H1 (cell line): ENCODE measurements around the gene MYLK2. TPM values are rescaled to one million over a fixed set of nuclear protein-coding genes. Genes with fewer than 3 reads are reported as not detected.

Experiments used
- CTCF ChIA-PET: fragments of 300-600 bp; sonication (Branson Sonifier 250); formaldehyde crosslinking; loops from one replicate; lab custom pipeline; 2021; ENCODE audit not compliant: partially characterized antibody; lab: Charles Lee
- POLR2A ChIA-PET: fragments of 300-600 bp; sonication (Branson Sonifier 250); formaldehyde crosslinking; loops from one replicate; lab custom pipeline; 2021; ENCODE audit warnings: inconsistent platforms; ENCODE audit not compliant: partially characterized antibody; lab: Charles Lee
- DNase-seq, 2 experiments: peaks; one replicate each; pipeline versions ENCODE4 v3.0.0 to v3.0.0-alpha.2; 2010 to 2022; ENCODE audit warnings: low spot score in 2 of 2, low read depth in 1 of 2, mixed read lengths in 1 of 2
- FAIRE-seq: peaks from 2 replicates; lab custom pipeline; 2011; peaks lifted over from hg19 to GRCh38; lab: Jason Lieb, UNC
- H2AFZ ChIP-seq: 2 replicates; pipeline ENCODE4 v1.8.1; 2012; ENCODE audit warnings: low read length, inconsistent platforms
- H2AK5ac ChIP-seq: 2 replicates; pipeline ENCODE4 v1.6.1; 2013; ENCODE audit warnings: low read depth, low read length
- H2BK120ac ChIP-seq: replicated peaks from 2 replicates; pipeline ENCODE3; 2013; ENCODE audit warnings: low read depth, low read length, inconsistent platforms
- H2BK12ac ChIP-seq: 2 replicates; pipeline ENCODE4 v1.6.1; 2013; ENCODE audit warnings: low read depth, low read length
- H2BK15ac ChIP-seq: 2 replicates; pipeline ENCODE4 v1.6.1; 2013; ENCODE audit warnings: low read length
- H2BK20ac ChIP-seq: 2 replicates; pipeline ENCODE4 v1.6.1; 2013; ENCODE audit warnings: low read length
- H2BK5ac ChIP-seq: 2 replicates; pipeline ENCODE4 v1.6.1; 2013; ENCODE audit warnings: low read depth, low read length
- H3K14ac ChIP-seq: 2 replicates; pipeline ENCODE4 v1.6.1; 2013; ENCODE audit warnings: inconsistent platforms; ENCODE audit not compliant: insufficient read length
- H3K18ac ChIP-seq: 2 replicates; pipeline ENCODE4 v1.6.1; 2013; ENCODE audit warnings: low read length; ENCODE audit errors: extremely low read depth
- H3K23ac ChIP-seq: 2 replicates; pipeline ENCODE4 v1.6.1; 2013; ENCODE audit warnings: inconsistent platforms; ENCODE audit not compliant: insufficient read length
- H3K23me2 ChIP-seq: 2 replicates; pipeline ENCODE4 v1.6.1; 2013; ENCODE audit warnings: low read depth, low read length
- H3K27ac ChIP-seq: 2 replicates; pipeline ENCODE4 v1.6.1; 2011; ENCODE audit warnings: low read depth, low read length, inconsistent platforms
- H3K27me3 ChIP-seq, 4 experiments: replicated peaks in 1 of 4; 1 replicate in 1 of 4; 2 replicates in 3 of 4; pipeline versions ENCODE4 v1.6.1 to v1.8.1; 2011 to 2013; ENCODE audit warnings: low read length in 3 of 4, mild to moderate bottlenecking in 3 of 4, inconsistent platforms in 2 of 4, mixed read lengths in 2 of 4, moderate library complexity in 1 of 4; ENCODE audit not compliant: control insufficient read depth in 3 of 4, insufficient read depth in 3 of 4; ENCODE audit errors: extremely low read depth in 1 of 4
- H3K36me3 ChIP-seq, 4 experiments: 2 replicates each; pipeline versions ENCODE4 v1.6.1 to v1.8.1; 2011 to 2013; ENCODE audit warnings: mild to moderate bottlenecking in 4 of 4, low read length in 3 of 4, moderate library complexity in 2 of 4, control low read depth in 1 of 4, inconsistent platforms in 1 of 4; ENCODE audit not compliant: insufficient read depth in 4 of 4, control insufficient read depth in 2 of 4
- H3K4ac ChIP-seq: replicated peaks from 2 replicates; pipeline ENCODE3; 2013; ENCODE audit warnings: low read length, low read depth, mixed read lengths, inconsistent platforms; ENCODE audit not compliant: insufficient read length
- H3K4me1 ChIP-seq, 4 experiments: replicated peaks in 1 of 4; 1 replicate in 1 of 4; 2 replicates in 3 of 4; pipeline versions ENCODE4 v1.6.1 to v1.8.1; 2011 to 2013; ENCODE audit warnings: low read length in 3 of 4, inconsistent platforms in 2 of 4, mixed read lengths in 1 of 4; ENCODE audit not compliant: insufficient read depth in 4 of 4, control insufficient read depth in 3 of 4
- H3K4me2 ChIP-seq, 2 experiments: 2 replicates each; pipeline versions ENCODE4 v1.6.1 to v1.8.1; 2011 to 2013; ENCODE audit warnings: low read depth in 2 of 2, low read length in 2 of 2, control low read depth in 1 of 2, inconsistent platforms in 1 of 2, mild to moderate bottlenecking in 1 of 2; ENCODE audit not compliant: insufficient read depth in 1 of 2
- H3K4me3 ChIP-seq, 4 experiments: fragments of 200-600, 300-600 bp in 1 of 4; sonication (generic), shearing (Covaris generic), sonication (Bioruptor Twin) in 1 of 4; 2 replicates each; pipeline versions ENCODE4 v1.5.1 to v1.8.1; 2011 to 2016; ENCODE audit warnings: low read length in 4 of 4, low read depth in 3 of 4, control low read depth in 2 of 4, inconsistent platforms in 2 of 4, mild to moderate bottlenecking in 2 of 4, mixed read lengths in 1 of 4, moderate library complexity in 1 of 4; ENCODE audit not compliant: insufficient read depth in 2 of 4; ENCODE audit errors: extremely low read depth in 1 of 4
- H3K56ac ChIP-seq: replicated peaks from 2 replicates; pipeline ENCODE3; 2013; ENCODE audit warnings: low read depth, mild to moderate bottlenecking, mixed read lengths, low read length, inconsistent platforms; ENCODE audit not compliant: insufficient read length
- H3K79me1 ChIP-seq: 2 replicates; pipeline ENCODE4 v1.6.1; 2013; ENCODE audit warnings: low read depth, low read length, control low read depth
- H3K79me2 ChIP-seq, 2 experiments: 2 replicates each; pipeline versions ENCODE4 v1.6.1 to v1.8.1; 2012 to 2013; ENCODE audit warnings: low read length in 2 of 2, mild to moderate bottlenecking in 2 of 2, inconsistent platforms in 1 of 2; ENCODE audit not compliant: insufficient read depth in 2 of 2, control insufficient read depth in 1 of 2
- H3K9ac ChIP-seq, 4 experiments: replicated peaks in 1 of 4; 1 replicate in 1 of 4; 2 replicates in 3 of 4; pipeline versions ENCODE4 v1.6.1 to v1.8.1; 2011 to 2013; ENCODE audit warnings: low read depth in 3 of 4, low read length in 3 of 4, control low read depth in 2 of 4, mild to moderate bottlenecking in 2 of 4, moderate library complexity in 2 of 4, inconsistent platforms in 1 of 4; ENCODE audit errors: extremely low read depth in 1 of 4
- H3K9me3 ChIP-seq, 2 experiments: 2 replicates each; pipeline versions ENCODE4 v1.6.1 to v1.8.1; 2012 to 2013; ENCODE audit warnings: mild to moderate bottlenecking in 2 of 2, moderate library complexity in 2 of 2, control low read depth in 1 of 2, inconsistent platforms in 1 of 2, low read depth in 1 of 2, low read length in 1 of 2, mixed read lengths in 1 of 2; ENCODE audit not compliant: insufficient read depth in 2 of 2
- H4K20me1 ChIP-seq, 2 experiments: replicated peaks in 1 of 2; 2 replicates each; pipeline versions ENCODE3 to v1.8.1; 2011 to 2013; ENCODE audit warnings: inconsistent platforms in 2 of 2, low read length in 2 of 2, mild to moderate bottlenecking in 1 of 2; ENCODE audit not compliant: insufficient read depth in 2 of 2, control insufficient read depth in 1 of 2
- H4K5ac ChIP-seq: 2 replicates; pipeline ENCODE4 v1.6.1; 2013; ENCODE audit warnings: low read length, low read depth, mixed read lengths, inconsistent platforms; ENCODE audit not compliant: insufficient read length
- H4K8ac ChIP-seq: 2 replicates; pipeline ENCODE4 v1.8.0; 2013; ENCODE audit warnings: mild to moderate bottlenecking, moderate library complexity, low read length, inconsistent platforms; ENCODE audit not compliant: insufficient read depth; ENCODE audit errors: extremely low read depth
- H4K91ac ChIP-seq: replicated peaks from 2 replicates; pipeline ENCODE3; 2013; ENCODE audit warnings: low read length, mixed read lengths, inconsistent platforms; ENCODE audit not compliant: insufficient read length
- ATF2 ChIP-seq: IDR thresholded peaks from 2 replicates; pipeline ENCODE4 v1.6.1; 2012; ENCODE audit warnings: low read length, inconsistent platforms
- CTBP2 ChIP-seq: IDR thresholded peaks from 2 replicates; pipeline ENCODE4 v1.7.0; 2011; ENCODE audit warnings: borderline replicate concordance, mild to moderate bottlenecking, moderate library complexity, mixed read lengths, low read length; ENCODE audit not compliant: insufficient read depth, insufficient read length
- FOSL1 ChIP-seq: IDR thresholded peaks from 2 replicates; pipeline ENCODE4 v1.6.1; 2011; ENCODE audit warnings: mild to moderate bottlenecking, low read depth, low read length, moderate library complexity; ENCODE audit not compliant: insufficient read depth
- GABPA ChIP-seq: IDR thresholded peaks from 2 replicates; pipeline ENCODE4 v1.6.1; 2011; ENCODE audit warnings: mild to moderate bottlenecking, low read length, moderate library complexity, borderline replicate concordance; ENCODE audit not compliant: insufficient read depth
- HDAC2 ChIP-seq, 2 experiments: fragments of 300-600 bp in 1 of 2; sonication (generic) in 1 of 2; IDR thresholded peaks; 2 replicates each; pipeline ENCODE4 v1.6.1; 2011 to 2012; ENCODE audit warnings: low read depth in 2 of 2, low read length in 2 of 2, mild to moderate bottlenecking in 2 of 2, moderate library complexity in 2 of 2, borderline replicate concordance in 1 of 2, inconsistent platforms in 1 of 2
- PHF8 ChIP-seq: fragments of 200-600 bp; sonication (generic); conservative IDR thresholded peaks from 2 replicates; pipeline ENCODE4 v1.7.1; 2012; ENCODE audit warnings: low read depth, mild to moderate bottlenecking, inconsistent platforms, low read length, moderate library complexity
- RBBP5 ChIP-seq: IDR thresholded peaks from 2 replicates; pipeline ENCODE4 v1.7.1; 2012; ENCODE audit warnings: low read depth, mild to moderate bottlenecking, inconsistent platforms, low read length, moderate library complexity, borderline replicate concordance
- SP2 ChIP-seq: IDR thresholded peaks from 2 replicates; pipeline ENCODE4 v1.6.1; 2012; ENCODE audit warnings: mild to moderate bottlenecking, low read length, inconsistent platforms
- TAF7 ChIP-seq: optimal IDR thresholded peaks from 2 replicates; pipeline ENCODE3; 2011; ENCODE audit warnings: low read depth, mild to moderate bottlenecking, inconsistent platforms, low read length, moderate library complexity, borderline replicate concordance
- TBP ChIP-seq: IDR thresholded peaks from 2 replicates; pipeline ENCODE4 v1.6.1; 2011; ENCODE audit warnings: low read depth, low read length, improper control_type of control experiment
- WGBS, 2 experiments: shearing (Covaris generic) in 1 of 2; methylation state at CpG; one replicate each; pipeline versions ENCODE4 v1.1.6 to v1.1.7; 2013 to 2015; ENCODE audit warnings: low lambda C conversion rate in 2 of 2, mixed read lengths in 2 of 2, inconsistent platforms in 1 of 2, low coverage in 1 of 2, missing lambda C conversion rate in 1 of 2; ENCODE audit not compliant: insufficient replicate concordance in 2 of 2, insufficient coverage in 1 of 2, insufficient read length in 1 of 2; ENCODE audit errors: extremely low coverage in 1 of 2, missing lambda C conversion rate in 1 of 2; 5-methylcytosine and 5-hydroxymethylcytosine counted together
- polyA plus RNA-seq, 7 experiments: library from polyadenylated mRNA; depleted of rRNA in 3 of 7; stranded (reverse) in 5 of 7; unstranded in 2 of 7; fragments of >200 nt in 5 of 7; fragments of 200-250 nt in 2 of 7; gene quantifications; 1 replicate in 5 of 7; 2 replicates in 1 of 7; 4 replicates in 1 of 7; pipeline versions ENCODE4 v1.2.1 to v1.2.3, GENCODE V29; 2011 to 2013; ENCODE audit warnings: missing spikeins in 2 of 7, mixed read lengths in 2 of 7
- total RNA-seq: library from RNA; stranded (reverse); fragmentation: NEBNext Ultra II Directional; extraction: Animal tissue kit (Norgen Biotek cat#: 25700); gene quantifications from 2 replicates; pipeline ENCODE4 v1.2.1, GENCODE V29; 2021

MYLK2 gene
- total and polyA plus RNA-seq, 2 of the 8 experiments (the other 6 are each of a cell fraction or from before 2014, with no cell fraction given): 0.22 to 0.26 TPM

DNA sequence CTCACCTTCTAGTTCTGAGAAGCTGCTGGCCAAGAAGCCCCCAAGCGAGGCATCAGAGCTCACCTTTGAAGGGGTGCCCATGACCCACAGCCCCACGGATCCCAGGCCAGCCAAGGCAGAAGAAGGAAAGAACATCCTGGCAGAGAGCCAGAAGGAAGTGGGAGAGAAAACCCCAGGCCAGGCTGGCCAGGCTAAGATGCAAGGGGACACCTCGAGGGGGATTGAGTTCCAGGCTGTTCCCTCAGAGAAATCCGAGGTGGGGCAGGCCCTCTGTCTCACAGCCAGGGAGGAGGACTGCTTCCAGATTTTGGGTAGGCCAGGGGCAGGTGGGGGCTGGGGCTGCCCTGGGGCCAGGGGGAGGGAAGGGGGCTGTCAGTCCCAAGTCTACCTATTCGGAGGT, 2.3 kb downstream of the MYLK2 start:
- TF ChIP-seq ATF2 (no peak), HDAC2 (IDR thresholded peaks at IDR 0.05; ENCODE audit: borderline replicate concordance in 1 of 2, low read depth in 2 of 2, low read length in 2 of 2) (no peak), RBBP5 (no peak), TAF7 (no peak), TBP (no peak), SP2 (no peak), CTBP2 (no peak), PHF8 (no peak), FOSL1 (no peak), GABPA (no peak)
- Histone ChIP-seq H4K5ac (no peak overlapping the region), H3K79me2 (no peaks in the 10 kb centered on the region), H3K79me1 (no peaks in the 10 kb centered on the region), H3K9me3 (no peaks in the 10 kb centered on the region), H2BK12ac (no peak overlapping the region), H3K18ac (no peak overlapping the region), H3K4me2 (no peak overlapping the region), H2AFZ (no peak overlapping the region), H3K4me1 (peaks cover 0 to 8% (median 2%) of the 10 kb centered on the region in 4 experiments; a peak in 4 of 7 replicates), H3K56ac (no peak overlapping the region), H2BK15ac (no peak overlapping the region), H2AK5ac (no peak overlapping the region), H3K9ac (no peak overlapping the region), H2BK120ac (no peak overlapping the region), H2BK20ac (no peak overlapping the region), H3K4ac (no peak overlapping the region), H3K4me3 (no peak overlapping the region), H3K23ac (no peak overlapping the region), H4K20me1 (no peaks in the 10 kb centered on the region), H3K27ac (no peak overlapping the region), H2BK5ac (no peak overlapping the region), H3K14ac (no peak overlapping the region), H3K36me3 (no peaks in the 10 kb centered on the region), H3K23me2 (no peaks in the 10 kb centered on the region), H3K27me3 (no peaks in the 10 kb centered on the region), H4K91ac (no peak overlapping the region), H4K8ac (no peak overlapping the region)
- DNase-seq (no peak), FAIRE-seq (no peak)
- CTCF ChIA-PET: interaction anchor here (1.0 kb wide), 1 partner anchor 275 kb away, joined by 4 read pairs; no protein-coding TSS in a partner anchor
- WGBS, 2 experiments: 87% methylated on average over 5 of the region's 5 CpGs; no CpG with 5 or more reads in 1 of the 2 experiments
- POLR2A ChIA-PET: no interaction called here
